Measurements from ENCODE around the gene XPO6.

- TF ChIP-seq CTCF (conservative IDR thresholded peaks at IDR 0.05; ENCODE audit: low read depth, low read length) (no peak), EZH2phosphoT487 (IDR thresholded peaks at IDR 0.05; ENCODE audit: borderline replicate concordance, low read length) (no peak), EZH2 (IDR thresholded peaks at IDR 0.05; ENCODE audit: low read length, unreplicated experiment) (no peak)
These were observed 90.2 kb downstream of the XPO6 start for GRCh38 chr16:28121527-28121926.

Measured in PC-3 (cell line).